ENCODE measurements around the gene MRPS7. TPM values are rescaled to one million over a fixed set of nuclear protein-coding genes. Genes with fewer than 3 reads are reported as not detected.

Gene MRPS7
- total and polyA plus RNA-seq, 10 of the 15 experiments (the other 5 are each of a cell fraction or from before 2014, with no cell fraction given): 88.4 to 217 (median 109) TPM

- TF ChIP-seq RAD21 (IDR thresholded peaks at IDR 0.05; ENCODE audit: insufficient read depth, low read depth, low read length): peak; percentile 41
- no peak for TF ChIP-seq IRF4 (IDR thresholded peaks at IDR 0.05; ENCODE audit: low read depth, low read length)
- TF ChIP-seq RCOR1 (conservative IDR thresholded peaks at IDR 0.05; ENCODE audit: low read depth, low read length): no peak
- no peak for TF ChIP-seq SREBF1 (IDR thresholded peaks at IDR 0.05; ENCODE audit: low read length)
- no peak for TF ChIP-seq KDM1A (IDR thresholded peaks at IDR 0.05; ENCODE audit: borderline replicate concordance)
- no peak for TF ChIP-seq FOXK2 (IDR thresholded peaks at IDR 0.05)
- no peak for TF ChIP-seq MXI1 (IDR thresholded peaks at IDR 0.05; ENCODE audit: low read depth, low read length)
Observed at GRCh38 chr17:75240394-75241142, 21.1 kb upstream of the MRPS7 start (continued).

GRCh38 chr17:75241143-75241430 is 20.6 kb upstream of the MRPS7 start:
- Histone ChIP-seq H3K79me2 (ENCODE audit: control insufficient read depth, insufficient read depth, low read length) (no peaks in the 10 kb centered on the region; the same call in 1 of the 2 replicates), H3K4me1 (ENCODE audit: control insufficient read depth, insufficient read depth, low read length) (peaks cover 43% of the 10 kb centered on the region), H2AFZ (ENCODE audit: control insufficient read depth, low read depth, low read length) (no peak overlapping the region), H3K9me3 (replicated peaks; ENCODE audit: control insufficient read depth, insufficient read depth, low read length) (no peaks in the 10 kb centered on the region), H3K9ac (ENCODE audit: control insufficient read depth, insufficient read depth, low read length) (no peak overlapping the region), H4K20me1 (ENCODE audit: control insufficient read depth, insufficient read depth) (no peaks in the 10 kb centered on the region; the same call in 1 of the 2 replicates), H3K4me3 (no peak overlapping the region), H3K27ac (ENCODE audit: control insufficient read depth, insufficient read depth) (no peak overlapping the region), H3K27me3 (replicated peaks in 1 of 2; ENCODE audit: control insufficient read depth in 2 of 2, insufficient read depth in 2 of 2, low read length in 1 of 2) (no peaks in the 10 kb centered on the region), H3K36me3 (ENCODE audit: control insufficient read depth in 2 of 2, insufficient read depth in 2 of 2, low read length in 1 of 2) (peaks cover 58 to 70% of the 10 kb centered on the region in 2 experiments), H3K4me2 (ENCODE audit: control insufficient read depth, insufficient read depth) (no peak overlapping the region)
- intact Hi-C loops (cut with micrococcal nuclease; ENCODE audit: unreplicated experiment): no loop called here
- ChIA-PET RAD21 (ENCODE audit: unreplicated experiment) (interaction anchor here (1.3 to 2.1 kb wide), 5 partner anchors 20 to 280 kb away, joined by 3 to 9 read pairs (median 4); partner anchors contain the start of genes GGA3, MIF4GD, MRPS7 and NUP85), SMC1A (ENCODE audit: uncharacterized antibody, unreplicated experiment) (interaction anchor here (1.0 to 2.3 kb wide), 5 partner anchors 9 to 55 kb away, joined by 3 to 10 read pairs (median 6); partner anchors contain the start of genes GGA3, MIF4GD and MRPS7), CTCF (interaction anchor here (0.5 to 4.3 kb wide), 13 partner anchors 8 to 784 kb away, joined by 3 to 34 read pairs (median 6); partner anchors contain the start of genes GGA3, MIF4GD and MRPS7), POLR2A (no interaction called here)
- WGBS (ENCODE audit: insufficient coverage, insufficient replicate concordance, low lambda C conversion rate, missing lambda C conversion rate): 97% methylated on average over 7 of the region's 7 CpGs
- FAIRE-seq (no peak), DNase-seq (ENCODE audit: low read depth, low spot score) (no peak), ATAC-seq (no peak)
- TSS peak; percentile 40 for BruUV-seq (replicated peaks)
- in situ Hi-C loops (cut with MboI): no loop called here
- TF ChIP-seq REST (IDR thresholded peaks at IDR 0.05; ENCODE audit: low read depth, low read length) (no peak), CBX5 (IDR thresholded peaks at IDR 0.05; ENCODE audit: low read depth) (no peak), RFX5 (IDR thresholded peaks at IDR 0.05; ENCODE audit: low read depth, low read length) (no peak), POLR2AphosphoS5 (IDR thresholded peaks at IDR 0.05; ENCODE audit: low read length) (no peak), IRF5 (IDR thresholded peaks at IDR 0.05; ENCODE audit: borderline replicate concordance) (no peak), SREBF2 (IDR thresholded peaks at IDR 0.05; ENCODE audit: low read length) (no peak), CREM (IDR thresholded peaks at IDR 0.05; ENCODE audit: low read depth) (no peak), BMI1 (IDR thresholded peaks at IDR 0.05; ENCODE audit: borderline replicate concordance) (no peak), ZNF384 (IDR thresholded peaks at IDR 0.05; ENCODE audit: borderline replicate concordance, low read depth, low read length) (no peak), SUPT20H (IDR thresholded peaks at IDR 0.05; ENCODE audit: borderline replicate concordance, control insufficient read depth, low read depth, low read length) (no peak), SMAD1 (IDR thresholded peaks at IDR 0.05; ENCODE audit: low read depth, partially characterized antibody) (no peak), SMC3 (IDR thresholded peaks at IDR 0.05; ENCODE audit: borderline replicate concordance, low read length) (no peak)
